Brain microvascular endothelial cell (primary cell): ENCODE results near the gene TRPC4AP.

ENCODE experiments used
- DNase-seq: peaks from one replicate; pipeline ENCODE4 v3.0.0-alpha.2; 2020
- H3K27ac ChIP-seq: fragments of 250-450 bp; sonication (Bioruptor Pico); 2 replicates; pipeline ENCODE4 v1.5.1; 2020; ENCODE audit warnings: mild to moderate bottlenecking, moderate library complexity
- H3K27me3 ChIP-seq: fragments of 250-450 bp; sonication (Bioruptor Pico); replicated peaks from 2 replicates; pipeline ENCODE4 v1.5.1; 2020; ENCODE audit warnings: mild to moderate bottlenecking
- H3K36me3 ChIP-seq: fragments of 250-450 bp; sonication (Bioruptor Pico); replicated peaks from 2 replicates; pipeline ENCODE4 v1.5.1; 2020; ENCODE audit warnings: mild to moderate bottlenecking
- H3K4me3 ChIP-seq: 2 replicates; pipeline ENCODE4 v1.5.1; 2011; ENCODE audit warnings: low read depth, mild to moderate bottlenecking, control low read depth, low read length, moderate library complexity
- CTCF ChIP-seq: IDR thresholded peaks from 2 replicates; pipeline ENCODE4 v1.5.1; 2011; ENCODE audit warnings: low read depth, mild to moderate bottlenecking, moderate library complexity, low read length, control low read depth, inconsistent platforms; ENCODE audit errors: missing control alignments
- in situ Hi-C: cut with HindIII; loops from 2 replicates; pipeline ENCODE4 v1.10.0; 2017; ENCODE audit warnings: low sequenced_read_pairs, low pct_ligation_motif_present

The TRPC4AP gene

GRCh38 chr20:34968042-34968775 is 124.4 kb downstream of the TRPC4AP start:
- in situ Hi-C loops: no loop called here
- H3K27ac ChIP-seq: no peak overlapping the region
- TF ChIP-seq CTCF: no peak

GRCh38 chr20:34967421-34967820 is 125.2 kb downstream of the TRPC4AP start:
- H3K27me3 ChIP-seq: no peaks in the 10 kb centered on the region
- DNase-seq: no peak
- no peak overlapping the region for H3K27ac ChIP-seq
- H3K4me3 ChIP-seq: no peak overlapping the region
- in situ Hi-C loops: no loop called here
- TF ChIP-seq CTCF: no peak
- no peaks in the 10 kb centered on the region for H3K36me3 ChIP-seq

More at GRCh38 chr20:34968042-34968775, 124.4 kb downstream of the TRPC4AP start:
- H3K36me3 ChIP-seq: no peaks in the 10 kb centered on the region
- no peak overlapping the region for H3K4me3 ChIP-seq
- H3K27me3 ChIP-seq: no peaks in the 10 kb centered on the region
- DNase-seq: no peak

GRCh38 chr20:34965051-34965450 is 127.6 kb downstream of the TRPC4AP start:
- DNase-seq: no peak
- in situ Hi-C loops: no loop called here
- Histone ChIP-seq H3K4me3 (no peak overlapping the region), H3K27ac (no peak overlapping the region), H3K36me3 (no peaks in the 10 kb centered on the region), H3K27me3 (no peaks in the 10 kb centered on the region)
- no peak for TF ChIP-seq CTCF

GRCh38 chr20:34964486-34964885 is 128.1 kb downstream of the TRPC4AP start:
- Histone ChIP-seq H3K27me3 (no peaks in the 10 kb centered on the region), H3K36me3 (no peaks in the 10 kb centered on the region), H3K27ac (no peak overlapping the region), H3K4me3 (no peak overlapping the region)
- DNase-seq: no peak
- in situ Hi-C loops: no loop called here
- no peak for TF ChIP-seq CTCF

GRCh38 chr20:34956751-34957472 is 135.7 kb downstream of the TRPC4AP start:
- H3K27me3 ChIP-seq: no peaks in the 10 kb centered on the region
- no peak overlapping the region for H3K4me3 ChIP-seq
- TF ChIP-seq CTCF: no peak
- DNase-seq: no peak
- no peaks in the 10 kb centered on the region for H3K36me3 ChIP-seq
- H3K27ac ChIP-seq: no peak overlapping the region
- in situ Hi-C loops: no loop called here
